A673 (cell line): ENCODE measurements around the gene TNFRSF4.

ENCODE experiments used
- CTCF ChIP-seq: fragments of 300-800, 200-600 bp; sonication (generic); conservative IDR thresholded peaks from 2 replicates; pipeline ENCODE4 v1.5.1; 2017; ENCODE audit warnings: low read depth, mild to moderate bottlenecking, antibody characterized with exemption, low read length, moderate library complexity, mixed read lengths
- EZH2 ChIP-seq: fragments of 200-600 bp; sonication (generic); IDR thresholded peaks from 2 replicates; pipeline ENCODE4 v1.6.1; 2017; ENCODE audit warnings: borderline replicate concordance, low read depth, mild to moderate bottlenecking, mixed read lengths, antibody characterized with exemption, low read length; ENCODE audit not compliant: poor library complexity, severe bottlenecking

- TF ChIP-seq EZH2 = no peak
- no peak for TF ChIP-seq CTCF
These were observed 5.4 kb upstream of the TNFRSF4 start for GRCh38 chr1:1219341-1219740.
